H1 (cell line): ENCODE measurements around the gene MYH7. TPM values are rescaled to one million over a fixed set of nuclear protein-coding genes. Genes with fewer than 3 reads are reported as not detected.

Experiments used
- CTCF ChIA-PET: fragments of 300-600 bp; sonication (Branson Sonifier 250); formaldehyde crosslinking; loops from one replicate; lab custom pipeline; 2021; ENCODE audit not compliant: partially characterized antibody; lab: Charles Lee
- POLR2A ChIA-PET: fragments of 300-600 bp; sonication (Branson Sonifier 250); formaldehyde crosslinking; loops from one replicate; lab custom pipeline; 2021; ENCODE audit warnings: inconsistent platforms; ENCODE audit not compliant: partially characterized antibody; lab: Charles Lee
- DNase-seq, 2 experiments: peaks; one replicate each; pipeline versions ENCODE4 v3.0.0 to v3.0.0-alpha.2; 2010 to 2022; ENCODE audit warnings: low spot score in 2 of 2, low read depth in 1 of 2, mixed read lengths in 1 of 2
- FAIRE-seq: peaks from 2 replicates; lab custom pipeline; 2011; peaks lifted over from hg19 to GRCh38; lab: Jason Lieb, UNC
- H2AFZ ChIP-seq: 2 replicates; pipeline ENCODE4 v1.8.1; 2012; ENCODE audit warnings: low read length, inconsistent platforms
- H2AK5ac ChIP-seq: 2 replicates; pipeline ENCODE4 v1.6.1; 2013; ENCODE audit warnings: low read depth, low read length
- H2BK120ac ChIP-seq: replicated peaks from 2 replicates; pipeline ENCODE3; 2013; ENCODE audit warnings: low read depth, low read length, inconsistent platforms
- H2BK12ac ChIP-seq: 2 replicates; pipeline ENCODE4 v1.6.1; 2013; ENCODE audit warnings: low read depth, low read length
- H2BK15ac ChIP-seq: 2 replicates; pipeline ENCODE4 v1.6.1; 2013; ENCODE audit warnings: low read length
- H2BK20ac ChIP-seq: 2 replicates; pipeline ENCODE4 v1.6.1; 2013; ENCODE audit warnings: low read length
- H2BK5ac ChIP-seq: 2 replicates; pipeline ENCODE4 v1.6.1; 2013; ENCODE audit warnings: low read depth, low read length
- H3K14ac ChIP-seq: 2 replicates; pipeline ENCODE4 v1.6.1; 2013; ENCODE audit warnings: inconsistent platforms; ENCODE audit not compliant: insufficient read length
- H3K18ac ChIP-seq: 2 replicates; pipeline ENCODE4 v1.6.1; 2013; ENCODE audit warnings: low read length; ENCODE audit errors: extremely low read depth
- H3K23ac ChIP-seq: 2 replicates; pipeline ENCODE4 v1.6.1; 2013; ENCODE audit warnings: inconsistent platforms; ENCODE audit not compliant: insufficient read length
- H3K23me2 ChIP-seq: 2 replicates; pipeline ENCODE4 v1.6.1; 2013; ENCODE audit warnings: low read depth, low read length
- H3K27ac ChIP-seq: 2 replicates; pipeline ENCODE4 v1.6.1; 2011; ENCODE audit warnings: low read depth, low read length, inconsistent platforms
- H3K27me3 ChIP-seq, 4 experiments: replicated peaks in 1 of 4; 1 replicate in 1 of 4; 2 replicates in 3 of 4; pipeline versions ENCODE4 v1.6.1 to v1.8.1; 2011 to 2013; ENCODE audit warnings: low read length in 3 of 4, mild to moderate bottlenecking in 3 of 4, inconsistent platforms in 2 of 4, mixed read lengths in 2 of 4, moderate library complexity in 1 of 4; ENCODE audit not compliant: control insufficient read depth in 3 of 4, insufficient read depth in 3 of 4; ENCODE audit errors: extremely low read depth in 1 of 4
- H3K36me3 ChIP-seq, 4 experiments: 2 replicates each; pipeline versions ENCODE4 v1.6.1 to v1.8.1; 2011 to 2013; ENCODE audit warnings: mild to moderate bottlenecking in 4 of 4, low read length in 3 of 4, moderate library complexity in 2 of 4, control low read depth in 1 of 4, inconsistent platforms in 1 of 4; ENCODE audit not compliant: insufficient read depth in 4 of 4, control insufficient read depth in 2 of 4
- H3K4ac ChIP-seq: replicated peaks from 2 replicates; pipeline ENCODE3; 2013; ENCODE audit warnings: low read length, low read depth, mixed read lengths, inconsistent platforms; ENCODE audit not compliant: insufficient read length
- H3K4me1 ChIP-seq, 4 experiments: replicated peaks in 1 of 4; 1 replicate in 1 of 4; 2 replicates in 3 of 4; pipeline versions ENCODE4 v1.6.1 to v1.8.1; 2011 to 2013; ENCODE audit warnings: low read length in 3 of 4, inconsistent platforms in 2 of 4, mixed read lengths in 1 of 4; ENCODE audit not compliant: insufficient read depth in 4 of 4, control insufficient read depth in 3 of 4
- H3K4me2 ChIP-seq, 2 experiments: 2 replicates each; pipeline versions ENCODE4 v1.6.1 to v1.8.1; 2011 to 2013; ENCODE audit warnings: low read depth in 2 of 2, low read length in 2 of 2, control low read depth in 1 of 2, inconsistent platforms in 1 of 2, mild to moderate bottlenecking in 1 of 2; ENCODE audit not compliant: insufficient read depth in 1 of 2
- H3K4me3 ChIP-seq, 4 experiments: fragments of 200-600, 300-600 bp in 1 of 4; sonication (generic), shearing (Covaris generic), sonication (Bioruptor Twin) in 1 of 4; 2 replicates each; pipeline versions ENCODE4 v1.5.1 to v1.8.1; 2011 to 2016; ENCODE audit warnings: low read length in 4 of 4, low read depth in 3 of 4, control low read depth in 2 of 4, inconsistent platforms in 2 of 4, mild to moderate bottlenecking in 2 of 4, mixed read lengths in 1 of 4, moderate library complexity in 1 of 4; ENCODE audit not compliant: insufficient read depth in 2 of 4; ENCODE audit errors: extremely low read depth in 1 of 4
- H3K56ac ChIP-seq: replicated peaks from 2 replicates; pipeline ENCODE3; 2013; ENCODE audit warnings: low read depth, mild to moderate bottlenecking, mixed read lengths, low read length, inconsistent platforms; ENCODE audit not compliant: insufficient read length
- H3K79me1 ChIP-seq: 2 replicates; pipeline ENCODE4 v1.6.1; 2013; ENCODE audit warnings: low read depth, low read length, control low read depth
- H3K79me2 ChIP-seq, 2 experiments: 2 replicates each; pipeline versions ENCODE4 v1.6.1 to v1.8.1; 2012 to 2013; ENCODE audit warnings: low read length in 2 of 2, mild to moderate bottlenecking in 2 of 2, inconsistent platforms in 1 of 2; ENCODE audit not compliant: insufficient read depth in 2 of 2, control insufficient read depth in 1 of 2
- H3K9ac ChIP-seq, 4 experiments: replicated peaks in 1 of 4; 1 replicate in 1 of 4; 2 replicates in 3 of 4; pipeline versions ENCODE4 v1.6.1 to v1.8.1; 2011 to 2013; ENCODE audit warnings: low read depth in 3 of 4, low read length in 3 of 4, control low read depth in 2 of 4, mild to moderate bottlenecking in 2 of 4, moderate library complexity in 2 of 4, inconsistent platforms in 1 of 4; ENCODE audit errors: extremely low read depth in 1 of 4
- H3K9me3 ChIP-seq, 2 experiments: 2 replicates each; pipeline versions ENCODE4 v1.6.1 to v1.8.1; 2012 to 2013; ENCODE audit warnings: mild to moderate bottlenecking in 2 of 2, moderate library complexity in 2 of 2, control low read depth in 1 of 2, inconsistent platforms in 1 of 2, low read depth in 1 of 2, low read length in 1 of 2, mixed read lengths in 1 of 2; ENCODE audit not compliant: insufficient read depth in 2 of 2
- H4K20me1 ChIP-seq, 2 experiments: replicated peaks in 1 of 2; 2 replicates each; pipeline versions ENCODE3 to v1.8.1; 2011 to 2013; ENCODE audit warnings: inconsistent platforms in 2 of 2, low read length in 2 of 2, mild to moderate bottlenecking in 1 of 2; ENCODE audit not compliant: insufficient read depth in 2 of 2, control insufficient read depth in 1 of 2
- H4K5ac ChIP-seq: 2 replicates; pipeline ENCODE4 v1.6.1; 2013; ENCODE audit warnings: low read length, low read depth, mixed read lengths, inconsistent platforms; ENCODE audit not compliant: insufficient read length
- H4K8ac ChIP-seq: 2 replicates; pipeline ENCODE4 v1.8.0; 2013; ENCODE audit warnings: mild to moderate bottlenecking, moderate library complexity, low read length, inconsistent platforms; ENCODE audit not compliant: insufficient read depth; ENCODE audit errors: extremely low read depth
- H4K91ac ChIP-seq: replicated peaks from 2 replicates; pipeline ENCODE3; 2013; ENCODE audit warnings: low read length, mixed read lengths, inconsistent platforms; ENCODE audit not compliant: insufficient read length
- ZNF274 ChIP-seq: IDR thresholded peaks from 2 replicates; pipeline ENCODE4 v1.7.0; 2012; ENCODE audit warnings: low read length, borderline replicate concordance; ENCODE audit errors: extremely low read depth
- WGBS, 2 experiments: shearing (Covaris generic) in 1 of 2; methylation state at CpG; one replicate each; pipeline versions ENCODE4 v1.1.6 to v1.1.7; 2013 to 2015; ENCODE audit warnings: low lambda C conversion rate in 2 of 2, mixed read lengths in 2 of 2, inconsistent platforms in 1 of 2, low coverage in 1 of 2, missing lambda C conversion rate in 1 of 2; ENCODE audit not compliant: insufficient replicate concordance in 2 of 2, insufficient coverage in 1 of 2, insufficient read length in 1 of 2; ENCODE audit errors: extremely low coverage in 1 of 2, missing lambda C conversion rate in 1 of 2; 5-methylcytosine and 5-hydroxymethylcytosine counted together
- polyA plus RNA-seq, 7 experiments: library from polyadenylated mRNA; depleted of rRNA in 3 of 7; stranded (reverse) in 5 of 7; unstranded in 2 of 7; fragments of >200 nt in 5 of 7; fragments of 200-250 nt in 2 of 7; gene quantifications; 1 replicate in 5 of 7; 2 replicates in 1 of 7; 4 replicates in 1 of 7; pipeline versions ENCODE4 v1.2.1 to v1.2.3, GENCODE V29; 2011 to 2013; ENCODE audit warnings: missing spikeins in 2 of 7, mixed read lengths in 2 of 7
- total RNA-seq: library from RNA; stranded (reverse); fragmentation: NEBNext Ultra II Directional; extraction: Animal tissue kit (Norgen Biotek cat#: 25700); gene quantifications from 2 replicates; pipeline ENCODE4 v1.2.1, GENCODE V29; 2021
- TF ChIP-seq, protein P1 (sequence below): IDR thresholded peaks from 2 replicates; pipeline ENCODE4 v1.6.1; 2012; ENCODE audit warnings: low read length, inconsistent platforms

The MYH7 gene
- total and polyA plus RNA-seq, 2 of the 8 experiments (the other 6 are each of a cell fraction or from before 2014, with no cell fraction given) = not detected

DNA sequence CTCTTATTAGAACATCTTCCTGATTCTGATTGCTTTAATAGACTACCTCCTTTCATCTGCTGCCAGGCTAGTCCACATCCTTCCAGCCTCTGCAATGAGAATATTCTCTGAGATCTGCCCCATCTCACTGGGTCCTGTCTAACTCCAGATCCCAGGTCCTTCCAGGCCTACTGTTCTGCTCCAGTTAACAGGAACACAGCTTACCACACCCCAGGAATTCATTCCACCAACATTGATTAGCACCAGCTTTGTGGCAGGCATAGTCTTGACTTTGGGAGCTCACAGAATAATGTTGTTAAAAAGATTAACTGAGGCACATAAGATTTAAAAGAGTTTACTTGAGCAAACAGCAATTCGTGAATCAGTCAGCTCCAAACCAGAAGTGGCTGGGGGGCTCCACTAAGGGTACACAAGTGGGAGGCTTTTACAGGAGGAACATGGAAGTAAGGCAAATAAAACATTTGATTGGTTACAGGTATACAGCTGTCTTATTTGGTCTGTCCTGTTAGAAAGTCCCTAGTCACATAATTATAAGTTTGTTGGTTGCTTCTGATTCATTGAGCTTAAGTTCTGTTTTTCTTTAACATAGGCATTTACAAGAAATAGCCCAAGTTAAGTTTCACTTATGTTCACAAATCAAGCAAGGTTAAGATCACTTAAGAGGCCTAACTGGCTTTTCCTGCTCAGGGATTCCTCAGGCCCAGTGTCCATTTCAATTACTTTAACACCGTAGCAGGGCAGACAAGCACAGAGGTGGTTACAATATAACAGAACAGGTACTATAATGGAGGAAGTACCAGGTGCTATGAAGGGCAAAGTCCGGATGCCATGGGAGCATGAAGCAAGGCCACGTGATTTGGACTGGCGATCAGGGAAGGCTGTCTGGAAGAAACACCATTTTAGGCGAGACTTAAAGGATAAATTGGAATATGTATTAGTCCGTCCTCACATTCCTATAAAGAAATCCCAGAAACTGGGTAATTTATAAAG, 12.2 kb upstream of the MYH7 start:
- Histone ChIP-seq H3K4me3 (no peak overlapping the region), H2BK5ac (no peak overlapping the region)
- CTCF ChIA-PET = interaction anchor here (0.6 to 2.7 kb wide), 8 partner anchors 10 to 110 kb away, joined by 3 to 21 read pairs (median 6); partner anchors contain the start of gene MYH7

More for the DNA sequence above, 12.2 kb upstream of the MYH7 start:
- no peak overlapping the region for H2BK20ac ChIP-seq
- no peaks in the 10 kb centered on the region for H3K79me2 ChIP-seq
- H3K27ac ChIP-seq = no peak overlapping the region
- no peak overlapping the region for H3K56ac ChIP-seq
- no peak overlapping the region for H4K5ac ChIP-seq
- no peak overlapping the region for H3K4me2 ChIP-seq
- WGBS, 2 experiments = 95% methylated on average over 7 of the region's 7 CpGs; no CpG with 5 or more reads in 1 of the 2 experiments
- no peak overlapping the region for H2BK120ac ChIP-seq
- no peak overlapping the region for H3K18ac ChIP-seq
- H2BK12ac ChIP-seq = no peak overlapping the region
- H3K27me3 ChIP-seq = no peaks in the 10 kb centered on the region; a peak in 1 of 7 replicates
- H3K23ac ChIP-seq = no peak overlapping the region
- DNase-seq (peak in 1 of 2 experiments; percentile 11), FAIRE-seq (no peak)
- no peak overlapping the region for H2AFZ ChIP-seq
- no peak overlapping the region for H3K14ac ChIP-seq
- H4K8ac ChIP-seq = no peak overlapping the region
- peaks cover 2 to 10% (median 6%) of the 10 kb centered on the region in 4 experiments for H3K4me1 ChIP-seq
- H3K9me3 ChIP-seq = no peaks in the 10 kb centered on the region; a peak in 1 of 4 replicates
- TF ChIP-seq, protein P1, sequence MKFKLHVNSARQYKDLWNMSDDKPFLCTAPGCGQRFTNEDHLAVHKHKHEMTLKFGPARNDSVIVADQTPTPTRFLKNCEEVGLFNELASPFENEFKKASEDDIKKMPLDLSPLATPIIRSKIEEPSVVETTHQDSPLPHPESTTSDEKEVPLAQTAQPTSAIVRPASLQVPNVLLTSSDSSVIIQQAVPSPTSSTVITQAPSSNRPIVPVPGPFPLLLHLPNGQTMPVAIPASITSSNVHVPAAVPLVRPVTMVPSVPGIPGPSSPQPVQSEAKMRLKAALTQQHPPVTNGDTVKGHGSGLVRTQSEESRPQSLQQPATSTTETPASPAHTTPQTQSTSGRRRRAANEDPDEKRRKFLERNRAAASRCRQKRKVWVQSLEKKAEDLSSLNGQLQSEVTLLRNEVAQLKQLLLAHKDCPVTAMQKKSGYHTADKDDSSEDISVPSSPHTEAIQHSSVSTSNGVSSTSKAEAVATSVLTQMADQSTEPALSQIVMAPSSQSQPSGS = no peak
- TF ChIP-seq ZNF274 = no peak
- no peaks in the 10 kb centered on the region; the same call in none of the 2 replicates for H3K23me2 ChIP-seq
- H2AK5ac ChIP-seq = no peak overlapping the region
- H3K9ac ChIP-seq = no peak overlapping the region
- no peaks in the 10 kb centered on the region for H3K36me3 ChIP-seq
- H4K91ac ChIP-seq = no peak overlapping the region
- H2BK15ac ChIP-seq = 0 out of 2 replicates have a peak overlapping the region, but pooled peaks have one; percentile 12
- H3K79me1 ChIP-seq = no peaks in the 10 kb centered on the region
- POLR2A ChIA-PET = interaction anchor here (0.8 to 1.3 kb wide), 2 partner anchors 10 to 94 kb away, joined by 3 to 4 read pairs; no protein-coding TSS in a partner anchor
- H3K4ac ChIP-seq = no peak overlapping the region
- H4K20me1 ChIP-seq = no peaks in the 10 kb centered on the region
